Measurements from ENCODE around the gene SOX13. TPM values are rescaled to one million over a fixed set of nuclear protein-coding genes. Genes with fewer than 3 reads are reported as not detected.

SOX13 gene
- total and polyA plus RNA-seq, 2 of the 4 experiments (the other 2 are of a cell fraction) = 0.54 to 3.5 TPM

DNA sequence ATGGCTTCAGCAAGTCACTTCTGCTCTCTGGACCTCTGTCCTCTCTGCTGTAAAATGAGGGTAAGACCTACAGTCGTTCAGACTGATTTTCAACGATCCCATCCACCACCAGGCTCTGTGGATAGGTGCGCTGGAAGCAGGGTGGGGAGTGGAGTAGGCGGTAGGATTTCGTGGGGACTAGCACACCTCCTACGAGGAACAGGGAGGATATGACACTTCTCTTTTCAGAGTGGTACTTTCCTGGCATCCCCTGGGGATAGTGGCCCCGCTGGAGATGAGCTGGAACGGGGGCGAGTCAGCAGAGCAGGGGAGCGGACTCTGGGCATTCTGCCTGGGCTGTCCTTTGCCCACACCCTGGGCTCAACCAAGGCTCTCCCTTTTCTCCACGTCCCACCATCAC is 61.2 kb downstream of the SOX13 start:
- Histone ChIP-seq H4K20me1 (ENCODE audit: insufficient read depth, low read length) (no peaks in the 10 kb centered on the region), H2AK9ac (replicated peaks; ENCODE audit: low read depth, low read length, poor library complexity) (no peak overlapping the region), H3K14ac (replicated peaks; ENCODE audit: low read depth, low read length) (no peak overlapping the region), H3K4me1 (ENCODE audit: control insufficient read depth, insufficient read depth, low read length) (peaks cover 13% of the 10 kb centered on the region), H2AFZ (replicated peaks; ENCODE audit: low read length, poor library complexity) (no peak overlapping the region), H3K27me3 (ENCODE audit: control insufficient read depth, insufficient read depth, low read length) (no peaks in the 10 kb centered on the region), H3K79me1 (ENCODE audit: low read depth in 1 of 2, low read length in 2 of 2) (no peaks in the 10 kb centered on the region), H3K23ac (ENCODE audit: low read depth, low read length) (no peak overlapping the region), H4K5ac (ENCODE audit: low read depth, low read length) (no peak overlapping the region), H3K4me2 (ENCODE audit: low read depth, low read length) (no peak overlapping the region), H2BK120ac (ENCODE audit: low read depth, low read length) (no peak overlapping the region), H3K4ac (ENCODE audit: low read depth, low read length) (no peak overlapping the region), H4K91ac (ENCODE audit: insufficient read depth, low read depth, low read length) (no peak overlapping the region), H3K9me3 (ENCODE audit: control insufficient read depth, insufficient read depth, low read length) (no peaks in the 10 kb centered on the region), H3K18ac (ENCODE audit: low read depth, low read length) (no peak overlapping the region), H2BK20ac (ENCODE audit: low read depth, low read length) (no peak overlapping the region), H2BK5ac (ENCODE audit: low read depth, low read length, poor library complexity, severe bottlenecking) (no peak overlapping the region), H3K56ac (ENCODE audit: extremely low read depth, insufficient read depth, low read length) (no peak overlapping the region), H3K27ac (ENCODE audit: insufficient read depth, low read length) (no peak overlapping the region), H3K9ac (ENCODE audit: low read depth, low read length) (no peak overlapping the region), H2BK15ac (ENCODE audit: low read depth, low read length) (no peak overlapping the region), H3K9me1 (ENCODE audit: insufficient read depth, low read length) (peaks cover 18% of the 10 kb centered on the region), H4K8ac (ENCODE audit: low read depth in 2 of 2, low read length in 2 of 2) (no peak overlapping the region), H2AK5ac (ENCODE audit: low read depth, low read length) (no peak overlapping the region; the same call in 1 of the 2 replicates), H3K4me3 (ENCODE audit: insufficient read depth, low read depth, low read length) (no peak overlapping the region), H3K36me3 (ENCODE audit: control insufficient read depth, insufficient read depth, low read length) (peaks cover 26% of the 10 kb centered on the region; the same call in 1 of the 2 replicates)
- TF ChIP-seq SMC3 (IDR thresholded peaks at IDR 0.05; ENCODE audit: low read depth, low read length) = no peak
- no peak for TF ChIP-seq FOS (IDR thresholded peaks at IDR 0.05; ENCODE audit: low read depth, low read length)
- TF ChIP-seq CEBPB (IDR thresholded peaks at IDR 0.05; ENCODE audit: low read depth, low read length) = no peak
- no peak for TF ChIP-seq RFX5 (IDR thresholded peaks at IDR 0.05; ENCODE audit: low read depth, low read length)
- no peak for TF ChIP-seq RAD21 (IDR thresholded peaks at IDR 0.05; ENCODE audit: low read length)
- no peak for TF ChIP-seq POLR2A (IDR thresholded peaks at IDR 0.05; ENCODE audit: low read depth, low read length)
- TF ChIP-seq, protein P1, sequence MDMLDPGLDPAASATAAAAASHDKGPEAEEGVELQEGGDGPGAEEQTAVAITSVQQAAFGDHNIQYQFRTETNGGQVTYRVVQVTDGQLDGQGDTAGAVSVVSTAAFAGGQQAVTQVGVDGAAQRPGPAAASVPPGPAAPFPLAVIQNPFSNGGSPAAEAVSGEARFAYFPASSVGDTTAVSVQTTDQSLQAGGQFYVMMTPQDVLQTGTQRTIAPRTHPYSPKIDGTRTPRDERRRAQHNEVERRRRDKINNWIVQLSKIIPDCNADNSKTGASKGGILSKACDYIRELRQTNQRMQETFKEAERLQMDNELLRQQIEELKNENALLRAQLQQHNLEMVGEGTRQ (IDR thresholded peaks at IDR 0.05; ENCODE audit: low read depth, low read length) = no peak
- no peak for TF ChIP-seq CHD1 (IDR thresholded peaks at IDR 0.05; ENCODE audit: low read depth, low read length)
- no peak for TF ChIP-seq BHLHE40 (IDR thresholded peaks at IDR 0.05; ENCODE audit: low read depth, low read length)
- TF ChIP-seq RCOR1 (IDR thresholded peaks at IDR 0.05; ENCODE audit: insufficient replicate concordance, low read length) = no peak
- no peak for TF ChIP-seq MAFK (IDR thresholded peaks at IDR 0.05; ENCODE audit: low read depth, low read length)
- no peak for TF ChIP-seq ELK1 (IDR thresholded peaks at IDR 0.05; ENCODE audit: borderline replicate concordance, low read depth, low read length)
- DNase-seq (no peak), ATAC-seq (ENCODE audit: low read depth) (no peak)
- 92% methylated on average over 2 of the region's 11 CpGs; no CpG with 5 or more reads in 1 of the 2 experiments for WGBS, 2 experiments (ENCODE audit: extremely low coverage in 2 of 2, insufficient read length in 1 of 2)
- dilution Hi-C loops (cut with HindIII; ENCODE audit: low sequenced_read_pairs, unreplicated experiment) = loop anchor here (25.0 kb wide), 1 partner anchor 272 kb away; the partner anchor contains the start of gene SNRPE
- in situ Hi-C loops (cut with MboI; ENCODE audit: low sequenced_read_pairs) = no loop called here
- intact Hi-C loops (cut with micrococcal nuclease) = no loop called here
- ChIA-PET CTCF (no interaction called here), POLR2A (ENCODE audit: unreplicated experiment) (no interaction called here)
- no TSS peak for BruUV-seq (replicated peaks)
